D721Med (cell line): ENCODE measurements around the gene LRRC32.

Source experiments
- DNase-seq: peaks from one replicate; pipeline ENCODE4 v3.0.0; 2011; ENCODE audit warnings: low spot score; ENCODE audit not compliant: insufficient read length
- FAIRE-seq: peaks from 2 replicates; lab custom pipeline; 2011; peaks lifted over from hg19 to GRCh38; lab: Jason Lieb, UNC
- TF ChIP-seq, protein P1 (sequence below): IDR thresholded peaks from 2 replicates; pipeline ENCODE4 v1.5.1; 2012; ENCODE audit warnings: mild to moderate bottlenecking, control low read depth; ENCODE audit not compliant: insufficient read depth; ENCODE audit errors: missing control alignments

Gene LRRC32

DNA sequence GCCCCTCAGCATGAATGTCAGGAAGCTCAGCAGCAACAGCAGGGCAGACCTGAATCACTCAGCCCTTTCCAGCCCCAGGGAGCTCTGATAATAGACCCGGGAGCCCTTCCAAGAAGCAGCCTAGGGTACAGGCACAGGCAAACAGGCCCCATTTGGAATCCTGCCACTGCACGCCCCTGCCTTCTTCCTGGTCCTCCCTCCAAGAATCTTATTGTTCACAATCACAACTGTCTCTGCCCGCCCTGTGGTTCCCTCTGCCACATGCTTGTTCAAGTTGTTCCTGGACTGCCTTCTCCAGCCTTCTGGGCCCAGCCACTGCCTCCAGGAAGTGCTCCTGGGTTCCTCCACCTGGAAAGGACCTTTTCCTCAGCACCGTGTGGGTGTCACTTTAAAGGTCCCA, 54.6 kb downstream of the LRRC32 start:
- DNase-seq (no peak), FAIRE-seq (no peak)
- TF ChIP-seq, protein P1, sequence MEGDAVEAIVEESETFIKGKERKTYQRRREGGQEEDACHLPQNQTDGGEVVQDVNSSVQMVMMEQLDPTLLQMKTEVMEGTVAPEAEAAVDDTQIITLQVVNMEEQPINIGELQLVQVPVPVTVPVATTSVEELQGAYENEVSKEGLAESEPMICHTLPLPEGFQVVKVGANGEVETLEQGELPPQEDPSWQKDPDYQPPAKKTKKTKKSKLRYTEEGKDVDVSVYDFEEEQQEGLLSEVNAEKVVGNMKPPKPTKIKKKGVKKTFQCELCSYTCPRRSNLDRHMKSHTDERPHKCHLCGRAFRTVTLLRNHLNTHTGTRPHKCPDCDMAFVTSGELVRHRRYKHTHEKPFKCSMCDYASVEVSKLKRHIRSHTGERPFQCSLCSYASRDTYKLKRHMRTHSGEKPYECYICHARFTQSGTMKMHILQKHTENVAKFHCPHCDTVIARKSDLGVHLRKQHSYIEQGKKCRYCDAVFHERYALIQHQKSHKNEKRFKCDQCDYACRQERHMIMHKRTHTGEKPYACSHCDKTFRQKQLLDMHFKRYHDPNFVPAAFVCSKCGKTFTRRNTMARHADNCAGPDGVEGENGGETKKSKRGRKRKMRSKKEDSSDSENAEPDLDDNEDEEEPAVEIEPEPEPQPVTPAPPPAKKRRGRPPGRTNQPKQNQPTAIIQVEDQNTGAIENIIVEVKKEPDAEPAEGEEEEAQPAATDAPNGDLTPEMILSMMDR = no peak

DNA sequence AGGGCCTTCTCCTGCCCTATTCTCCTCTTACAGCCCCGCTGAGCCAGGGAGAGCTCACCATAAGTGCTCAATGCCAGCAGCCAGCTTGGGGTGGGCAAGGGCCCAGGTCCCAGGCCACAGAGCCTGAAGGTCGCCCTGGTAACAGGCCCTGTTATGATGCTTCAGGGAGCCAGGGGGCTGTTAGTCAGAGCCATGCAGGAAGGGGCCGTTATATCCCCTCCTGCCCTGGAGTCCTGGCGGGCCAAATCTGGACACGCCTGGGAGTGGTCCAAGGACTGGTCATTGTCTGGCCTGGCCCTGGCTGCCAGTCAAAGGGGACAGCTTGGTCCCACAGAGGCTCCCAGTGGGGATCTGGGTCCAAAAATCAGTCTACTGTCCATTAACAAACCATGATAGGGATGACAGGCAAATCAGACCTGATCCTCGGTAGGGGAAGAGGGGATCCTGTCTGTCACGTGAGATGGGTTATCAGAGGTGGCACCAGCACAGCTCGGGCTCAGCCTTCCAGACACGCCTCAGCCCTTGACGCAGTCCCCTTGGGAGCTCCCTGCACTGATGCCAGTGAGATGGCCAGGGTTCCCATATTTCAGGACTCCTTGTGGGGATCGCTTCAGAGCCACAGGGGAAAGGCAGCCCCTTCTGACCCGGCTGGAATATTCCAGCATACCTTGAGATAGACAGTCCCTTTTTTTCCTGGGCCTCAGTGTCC, 55.9 kb downstream of the LRRC32 start:
- DNase-seq = no peak
- no peak for FAIRE-seq
- TF ChIP-seq, protein P1 = no peak

DNA sequence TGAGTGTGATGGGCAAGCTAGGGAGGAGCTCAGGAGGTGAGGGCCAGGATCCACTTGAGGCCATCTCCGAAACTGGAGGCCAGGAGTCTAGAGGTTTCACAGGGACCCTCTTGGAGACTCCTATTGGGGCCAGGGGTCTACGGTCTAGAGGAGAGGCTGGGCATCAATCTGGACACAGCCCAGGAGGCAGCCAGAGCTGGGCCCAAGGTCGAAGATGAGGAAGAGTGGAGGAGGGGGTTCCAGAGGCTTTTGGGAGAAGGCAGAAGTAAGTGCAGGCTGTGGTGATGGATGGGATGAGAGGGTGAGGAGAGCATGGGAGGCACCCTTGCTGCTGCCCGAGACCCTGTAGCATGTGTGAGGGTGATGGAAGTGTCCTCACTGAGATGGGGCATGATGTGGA, 56.6 kb downstream of the LRRC32 start:
- DNase-seq = no peak
- TF ChIP-seq, protein P1 = no peak
- FAIRE-seq = no peak

DNA sequence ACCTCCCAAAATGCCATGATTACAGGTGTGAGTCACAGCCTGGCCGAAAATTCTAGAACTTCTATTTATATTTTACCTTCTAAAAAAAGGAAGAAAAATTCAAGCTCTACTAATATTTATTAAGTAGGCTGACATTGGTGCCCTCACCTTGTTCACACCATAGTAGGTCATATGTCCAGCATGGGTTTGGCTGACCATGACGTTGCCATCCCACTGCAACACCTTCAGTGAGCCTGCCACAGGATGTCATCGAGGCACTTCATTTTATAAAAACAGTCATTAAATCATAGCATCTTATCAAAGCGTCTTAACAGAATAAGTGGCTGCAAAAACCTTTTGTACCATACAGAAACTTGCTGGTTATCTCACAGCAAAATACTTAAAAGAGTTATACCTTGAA, 58.3 kb downstream of the LRRC32 start:
- FAIRE-seq (no peak), DNase-seq (no peak)
- TF ChIP-seq, protein P1 = no peak

DNA sequence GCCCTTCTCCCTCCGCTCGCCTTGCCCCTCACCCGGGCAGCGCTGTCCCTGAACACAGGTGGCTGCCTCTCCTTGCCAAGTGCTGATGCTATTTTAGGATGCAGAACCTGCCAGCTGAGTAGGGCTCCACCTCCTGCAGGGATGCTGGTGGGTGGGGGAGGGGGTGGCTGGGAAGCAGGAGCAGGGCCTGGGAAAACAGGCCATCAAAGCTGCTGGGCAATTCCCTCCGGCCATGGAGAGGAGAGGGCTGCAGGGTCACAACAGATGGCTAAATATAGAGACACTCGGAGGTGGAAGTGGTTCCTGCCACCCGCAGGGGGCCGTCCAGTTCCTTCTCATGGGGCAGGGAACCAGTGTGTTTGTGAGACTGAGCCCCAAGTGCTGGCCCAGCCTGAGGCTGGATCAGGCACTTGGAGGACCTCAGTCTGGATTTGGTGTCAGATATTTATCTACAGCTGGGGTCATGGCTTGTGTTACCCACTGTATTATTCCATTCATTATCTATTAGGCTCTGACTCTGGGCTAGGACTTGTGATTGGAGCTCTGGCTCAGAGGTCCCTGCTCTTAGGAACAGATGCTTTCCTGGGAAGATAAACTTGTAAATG, 59.6 kb downstream of the LRRC32 start:
- TF ChIP-seq, protein P1 = no peak
- DNase-seq (no peak), FAIRE-seq (no peak)

DNA sequence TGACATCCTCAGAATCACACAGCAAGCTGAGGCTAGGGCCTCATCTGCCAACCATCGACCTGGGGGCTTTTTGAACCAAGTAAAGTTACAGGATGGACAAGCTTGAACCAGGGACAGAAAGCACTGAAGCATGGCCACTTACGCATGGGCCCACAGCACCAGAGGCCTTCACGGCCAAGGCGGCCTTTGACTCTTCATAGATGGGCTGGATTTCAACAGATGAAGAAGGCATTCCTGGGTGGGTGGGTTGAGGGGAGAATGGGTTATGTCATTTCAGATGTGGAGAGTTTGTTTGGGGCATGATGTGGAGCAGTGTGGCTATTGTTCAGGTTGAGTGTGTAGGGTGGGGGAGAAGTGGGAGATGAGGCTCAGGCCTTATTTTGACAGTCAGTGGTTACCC, 60.2 kb downstream of the LRRC32 start:
- TF ChIP-seq, protein P1 = no peak
- DNase-seq (no peak), FAIRE-seq (no peak)
